Keratinocyte (primary cell): Measurements from ENCODE around the gene SDK1.

ENCODE experiments used
- CTCF ChIP-seq, 3 experiments: IDR thresholded peaks in 1 of 3; conservative IDR thresholded peaks in 1 of 3; optimal IDR thresholded peaks in 1 of 3; 2 replicates in 2 of 3; 3 replicates in 1 of 3; pipeline versions ENCODE3 to v1.5.1; 2011; ENCODE audit warnings: low read length in 3 of 3, mild to moderate bottlenecking in 3 of 3, moderate library complexity in 2 of 3, control low read depth in 1 of 3, inconsistent platforms in 1 of 3; ENCODE audit not compliant: insufficient read depth in 2 of 3; ENCODE audit errors: extremely low read depth in 1 of 3
- EZH2 ChIP-seq: IDR thresholded peaks from one replicate; pipeline ENCODE4 v1.6.1; 2012; ENCODE audit warnings: inconsistent platforms, mild to moderate bottlenecking, low read length, moderate library complexity

GRCh38 chr7:3861386-3861785 is 560.3 kb downstream of the SDK1 start:
- no peak for TF ChIP-seq CTCF (optimal IDR thresholded peaks at IDR 0.05 in 1 of 3, IDR thresholded peaks at IDR 0.05 in 1 of 3, conservative IDR thresholded peaks at IDR 0.05 in 1 of 3; ENCODE audit: extremely low read depth in 1 of 3, insufficient read depth in 2 of 3, low read length in 3 of 3)
- TF ChIP-seq EZH2, result no peak
